Fibroblast of pulmonary artery (primary cell): ENCODE results near the gene FAM149B1.
A peak's percentile ranks its signal among the peaks of the same experiment; 100 is the strongest.

Experiments used
- DNase-seq: peaks from one replicate; pipeline ENCODE4 v3.0.0-alpha.2; 2010; ENCODE audit warnings: low read depth
- H3K4me3 ChIP-seq: replicated peaks from 2 replicates; pipeline ENCODE4 v1.5.1; 2011; ENCODE audit warnings: low read depth, mild to moderate bottlenecking, control low read depth, low read length, moderate library complexity
- CTCF ChIP-seq: IDR thresholded peaks from 2 replicates; pipeline ENCODE4 v1.5.1; 2011; ENCODE audit warnings: mild to moderate bottlenecking, control low read depth, low read length, inconsistent platforms; ENCODE audit errors: missing control alignments

FAM149B1 gene

DNA sequence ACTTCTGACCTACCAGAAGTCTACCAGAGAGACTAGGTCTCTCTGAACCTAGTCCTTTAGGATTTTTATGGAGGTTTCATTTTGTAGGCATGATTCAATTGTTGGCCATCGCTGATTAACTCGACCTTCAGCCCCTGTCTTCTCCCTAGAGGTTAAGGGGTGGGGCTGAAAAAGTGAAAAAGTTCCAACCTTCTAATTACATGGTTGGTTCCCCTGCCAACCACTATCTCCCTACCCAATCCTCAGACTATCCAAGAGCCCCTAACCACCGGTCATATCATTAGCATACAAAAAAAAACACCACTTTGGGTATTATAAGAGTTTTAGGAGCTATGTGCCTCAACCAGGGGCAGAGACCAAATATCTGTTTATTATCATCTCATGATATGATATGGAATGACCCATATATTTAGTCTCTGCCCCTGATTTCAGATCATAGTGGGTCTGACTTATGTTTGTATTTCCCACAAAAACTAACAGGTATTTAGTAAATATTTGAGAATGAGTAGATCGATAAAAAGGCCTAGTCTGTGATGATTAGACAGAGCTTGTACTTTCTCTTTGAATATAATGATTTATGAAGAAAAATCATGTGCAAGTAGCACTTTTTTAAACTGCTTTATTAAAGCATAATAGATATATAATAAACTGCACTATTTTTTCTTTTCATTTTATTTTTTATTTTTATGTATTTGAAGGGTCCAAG lies 43.3 kb downstream of the FAM149B1 start:
- DNase-seq: no peak
- no peak for TF ChIP-seq CTCF
- H3K4me3 ChIP-seq: no peak overlapping the region

- no peak for DNase-seq
- no peak overlapping the region for H3K4me3 ChIP-seq
- no peak for TF ChIP-seq CTCF
Observed at GRCh38 chr10:73215749-73216148, 47.8 kb downstream of the FAM149B1 start.

GRCh38 chr10:73217628-73218027 lies 49.7 kb downstream of the FAM149B1 start:
- TF ChIP-seq CTCF: no peak
- no peak for DNase-seq
- H3K4me3 ChIP-seq: no peak overlapping the region

DNA sequence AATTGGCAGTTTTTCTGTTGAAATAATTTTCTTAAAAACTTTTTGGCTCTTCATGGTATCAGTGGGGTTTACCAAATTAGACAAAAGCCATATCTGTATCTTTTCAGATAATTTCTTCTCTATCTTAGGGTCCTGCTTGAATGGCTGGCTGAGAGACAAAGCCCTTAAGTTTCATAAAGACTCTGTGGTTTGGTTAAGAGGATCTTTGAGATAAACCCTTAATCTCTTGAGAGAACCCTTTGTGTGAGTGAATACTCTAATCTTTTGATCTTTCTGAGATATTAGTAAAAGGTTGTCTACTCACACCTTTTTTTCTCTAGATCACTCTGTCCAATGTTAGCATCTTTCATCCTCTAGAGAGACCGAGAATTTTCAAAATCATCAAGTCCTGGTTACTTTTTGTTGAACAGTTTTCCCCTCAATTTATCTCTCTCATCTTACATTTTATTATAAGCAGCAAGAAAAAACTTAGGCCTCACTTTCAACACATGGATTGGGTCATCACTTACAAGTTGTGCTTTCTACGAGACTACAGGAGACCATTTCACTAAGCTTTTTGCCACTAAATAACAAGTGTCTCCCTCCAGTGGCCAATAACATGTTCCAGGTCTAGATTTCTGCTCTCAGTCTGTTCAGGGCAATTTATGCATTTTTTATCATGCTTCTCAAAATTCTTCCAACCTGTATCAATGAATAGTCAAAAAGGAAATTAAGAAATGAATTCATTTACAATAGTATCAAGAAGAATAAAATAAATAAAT lies 50.7 kb downstream of the FAM149B1 start:
- DNase-seq: peak; percentile 56
- TF ChIP-seq CTCF: peak; percentile 49
- H3K4me3 ChIP-seq: no peak overlapping the region

- no peak for DNase-seq
- no peak overlapping the region for H3K4me3 ChIP-seq
- TF ChIP-seq CTCF: no peak
Observed at GRCh38 chr10:73219384-73219783, 51.5 kb downstream of the FAM149B1 start.

GRCh38 chr10:73220989-73221388 lies 53.1 kb downstream of the FAM149B1 start:
- no peak for TF ChIP-seq CTCF
- no peak for DNase-seq
- H3K4me3 ChIP-seq: no peak overlapping the region
